H1 (cell line): ENCODE measurements around the gene ARHGEF2. TPM values are rescaled to one million over a fixed set of nuclear protein-coding genes. Genes with fewer than 3 reads are reported as not detected.

Experiments
- CTCF ChIA-PET: fragments of 300-600 bp; sonication (Branson Sonifier 250); formaldehyde crosslinking; loops from one replicate; lab custom pipeline; 2021; ENCODE audit not compliant: partially characterized antibody; lab: Charles Lee
- POLR2A ChIA-PET: fragments of 300-600 bp; sonication (Branson Sonifier 250); formaldehyde crosslinking; loops from one replicate; lab custom pipeline; 2021; ENCODE audit warnings: inconsistent platforms; ENCODE audit not compliant: partially characterized antibody; lab: Charles Lee
- DNase-seq, 2 experiments: peaks; one replicate each; pipeline versions ENCODE4 v3.0.0 to v3.0.0-alpha.2; 2010 to 2022; ENCODE audit warnings: low spot score in 2 of 2, low read depth in 1 of 2, mixed read lengths in 1 of 2
- FAIRE-seq: peaks from 2 replicates; lab custom pipeline; 2011; peaks lifted over from hg19 to GRCh38; lab: Jason Lieb, UNC
- H2AFZ ChIP-seq: 2 replicates; pipeline ENCODE4 v1.8.1; 2012; ENCODE audit warnings: low read length, inconsistent platforms
- H2AK5ac ChIP-seq: 2 replicates; pipeline ENCODE4 v1.6.1; 2013; ENCODE audit warnings: low read depth, low read length
- H2BK120ac ChIP-seq: replicated peaks from 2 replicates; pipeline ENCODE3; 2013; ENCODE audit warnings: low read depth, low read length, inconsistent platforms
- H2BK12ac ChIP-seq: 2 replicates; pipeline ENCODE4 v1.6.1; 2013; ENCODE audit warnings: low read depth, low read length
- H2BK15ac ChIP-seq: 2 replicates; pipeline ENCODE4 v1.6.1; 2013; ENCODE audit warnings: low read length
- H2BK20ac ChIP-seq: 2 replicates; pipeline ENCODE4 v1.6.1; 2013; ENCODE audit warnings: low read length
- H2BK5ac ChIP-seq: 2 replicates; pipeline ENCODE4 v1.6.1; 2013; ENCODE audit warnings: low read depth, low read length
- H3K14ac ChIP-seq: 2 replicates; pipeline ENCODE4 v1.6.1; 2013; ENCODE audit warnings: inconsistent platforms; ENCODE audit not compliant: insufficient read length
- H3K18ac ChIP-seq: 2 replicates; pipeline ENCODE4 v1.6.1; 2013; ENCODE audit warnings: low read length; ENCODE audit errors: extremely low read depth
- H3K23ac ChIP-seq: 2 replicates; pipeline ENCODE4 v1.6.1; 2013; ENCODE audit warnings: inconsistent platforms; ENCODE audit not compliant: insufficient read length
- H3K23me2 ChIP-seq: 2 replicates; pipeline ENCODE4 v1.6.1; 2013; ENCODE audit warnings: low read depth, low read length
- H3K27ac ChIP-seq: 2 replicates; pipeline ENCODE4 v1.6.1; 2011; ENCODE audit warnings: low read depth, low read length, inconsistent platforms
- H3K27me3 ChIP-seq, 4 experiments: replicated peaks in 1 of 4; 1 replicate in 1 of 4; 2 replicates in 3 of 4; pipeline versions ENCODE4 v1.6.1 to v1.8.1; 2011 to 2013; ENCODE audit warnings: low read length in 3 of 4, mild to moderate bottlenecking in 3 of 4, inconsistent platforms in 2 of 4, mixed read lengths in 2 of 4, moderate library complexity in 1 of 4; ENCODE audit not compliant: control insufficient read depth in 3 of 4, insufficient read depth in 3 of 4; ENCODE audit errors: extremely low read depth in 1 of 4
- H3K36me3 ChIP-seq, 4 experiments: 2 replicates each; pipeline versions ENCODE4 v1.6.1 to v1.8.1; 2011 to 2013; ENCODE audit warnings: mild to moderate bottlenecking in 4 of 4, low read length in 3 of 4, moderate library complexity in 2 of 4, control low read depth in 1 of 4, inconsistent platforms in 1 of 4; ENCODE audit not compliant: insufficient read depth in 4 of 4, control insufficient read depth in 2 of 4
- H3K4ac ChIP-seq: replicated peaks from 2 replicates; pipeline ENCODE3; 2013; ENCODE audit warnings: low read length, low read depth, mixed read lengths, inconsistent platforms; ENCODE audit not compliant: insufficient read length
- H3K4me1 ChIP-seq, 4 experiments: replicated peaks in 1 of 4; 1 replicate in 1 of 4; 2 replicates in 3 of 4; pipeline versions ENCODE4 v1.6.1 to v1.8.1; 2011 to 2013; ENCODE audit warnings: low read length in 3 of 4, inconsistent platforms in 2 of 4, mixed read lengths in 1 of 4; ENCODE audit not compliant: insufficient read depth in 4 of 4, control insufficient read depth in 3 of 4
- H3K4me2 ChIP-seq, 2 experiments: 2 replicates each; pipeline versions ENCODE4 v1.6.1 to v1.8.1; 2011 to 2013; ENCODE audit warnings: low read depth in 2 of 2, low read length in 2 of 2, control low read depth in 1 of 2, inconsistent platforms in 1 of 2, mild to moderate bottlenecking in 1 of 2; ENCODE audit not compliant: insufficient read depth in 1 of 2
- H3K4me3 ChIP-seq, 4 experiments: fragments of 200-600, 300-600 bp in 1 of 4; sonication (generic), shearing (Covaris generic), sonication (Bioruptor Twin) in 1 of 4; 2 replicates each; pipeline versions ENCODE4 v1.5.1 to v1.8.1; 2011 to 2016; ENCODE audit warnings: low read length in 4 of 4, low read depth in 3 of 4, control low read depth in 2 of 4, inconsistent platforms in 2 of 4, mild to moderate bottlenecking in 2 of 4, mixed read lengths in 1 of 4, moderate library complexity in 1 of 4; ENCODE audit not compliant: insufficient read depth in 2 of 4; ENCODE audit errors: extremely low read depth in 1 of 4
- H3K56ac ChIP-seq: replicated peaks from 2 replicates; pipeline ENCODE3; 2013; ENCODE audit warnings: low read depth, mild to moderate bottlenecking, mixed read lengths, low read length, inconsistent platforms; ENCODE audit not compliant: insufficient read length
- H3K79me1 ChIP-seq: 2 replicates; pipeline ENCODE4 v1.6.1; 2013; ENCODE audit warnings: low read depth, low read length, control low read depth
- H3K79me2 ChIP-seq, 2 experiments: 2 replicates each; pipeline versions ENCODE4 v1.6.1 to v1.8.1; 2012 to 2013; ENCODE audit warnings: low read length in 2 of 2, mild to moderate bottlenecking in 2 of 2, inconsistent platforms in 1 of 2; ENCODE audit not compliant: insufficient read depth in 2 of 2, control insufficient read depth in 1 of 2
- H3K9ac ChIP-seq, 4 experiments: replicated peaks in 1 of 4; 1 replicate in 1 of 4; 2 replicates in 3 of 4; pipeline versions ENCODE4 v1.6.1 to v1.8.1; 2011 to 2013; ENCODE audit warnings: low read depth in 3 of 4, low read length in 3 of 4, control low read depth in 2 of 4, mild to moderate bottlenecking in 2 of 4, moderate library complexity in 2 of 4, inconsistent platforms in 1 of 4; ENCODE audit errors: extremely low read depth in 1 of 4
- H3K9me3 ChIP-seq, 2 experiments: 2 replicates each; pipeline versions ENCODE4 v1.6.1 to v1.8.1; 2012 to 2013; ENCODE audit warnings: mild to moderate bottlenecking in 2 of 2, moderate library complexity in 2 of 2, control low read depth in 1 of 2, inconsistent platforms in 1 of 2, low read depth in 1 of 2, low read length in 1 of 2, mixed read lengths in 1 of 2; ENCODE audit not compliant: insufficient read depth in 2 of 2
- H4K20me1 ChIP-seq, 2 experiments: replicated peaks in 1 of 2; 2 replicates each; pipeline versions ENCODE3 to v1.8.1; 2011 to 2013; ENCODE audit warnings: inconsistent platforms in 2 of 2, low read length in 2 of 2, mild to moderate bottlenecking in 1 of 2; ENCODE audit not compliant: insufficient read depth in 2 of 2, control insufficient read depth in 1 of 2
- H4K5ac ChIP-seq: 2 replicates; pipeline ENCODE4 v1.6.1; 2013; ENCODE audit warnings: low read length, low read depth, mixed read lengths, inconsistent platforms; ENCODE audit not compliant: insufficient read length
- H4K8ac ChIP-seq: 2 replicates; pipeline ENCODE4 v1.8.0; 2013; ENCODE audit warnings: mild to moderate bottlenecking, moderate library complexity, low read length, inconsistent platforms; ENCODE audit not compliant: insufficient read depth; ENCODE audit errors: extremely low read depth
- H4K91ac ChIP-seq: replicated peaks from 2 replicates; pipeline ENCODE3; 2013; ENCODE audit warnings: low read length, mixed read lengths, inconsistent platforms; ENCODE audit not compliant: insufficient read length
- BACH1 ChIP-seq: IDR thresholded peaks from 2 replicates; pipeline ENCODE4 v1.6.1; 2012; ENCODE audit warnings: low read length, improper control_type of control experiment
- BCL11A ChIP-seq, 2 experiments: IDR thresholded peaks; one replicate each; pipeline ENCODE4 v1.6.1; 2011; ENCODE audit warnings: low read depth in 2 of 2, low read length in 2 of 2, mild to moderate bottlenecking in 2 of 2
- BRCA1 ChIP-seq: IDR thresholded peaks from 2 replicates; pipeline ENCODE4 v1.6.1; 2012; ENCODE audit warnings: low read depth, low read length, improper control_type of control experiment
- CREB1 ChIP-seq: IDR thresholded peaks from 2 replicates; pipeline ENCODE4 v1.6.1; 2012; ENCODE audit warnings: inconsistent platforms
- EGR1 ChIP-seq: IDR thresholded peaks from 2 replicates; pipeline ENCODE4 v1.6.1; 2011; ENCODE audit warnings: low read depth, low read length, borderline replicate concordance
- POLR2A ChIP-seq, 2 experiments: IDR thresholded peaks; 1 replicate in 1 of 2; 2 replicates in 1 of 2; pipeline ENCODE4 v1.6.1; 2011; ENCODE audit warnings: low read depth in 2 of 2, low read length in 2 of 2, mild to moderate bottlenecking in 2 of 2; ENCODE audit errors: control extremely low read depth in 1 of 2
- POLR2AphosphoS5 ChIP-seq: IDR thresholded peaks from 2 replicates; pipeline ENCODE4 v1.6.1; 2011; ENCODE audit warnings: low read depth, low read length
- RAD21 ChIP-seq, 2 experiments: IDR thresholded peaks in 1 of 2; conservative IDR thresholded peaks in 1 of 2; 2 replicates each; pipeline ENCODE4 v1.6.1; 2011; ENCODE audit warnings: low read depth in 2 of 2, low read length in 2 of 2, improper control_type of control experiment in 1 of 2, inconsistent platforms in 1 of 2, mild to moderate bottlenecking in 1 of 2, moderate library complexity in 1 of 2
- RFX5 ChIP-seq: IDR thresholded peaks from 2 replicates; pipeline ENCODE4 v1.6.1; 2011; ENCODE audit warnings: low read depth, low read length, improper control_type of control experiment, borderline replicate concordance
- RXRA ChIP-seq: IDR thresholded peaks from 2 replicates; pipeline ENCODE4 v1.6.1; 2011; ENCODE audit warnings: low read depth, mild to moderate bottlenecking, low read length, moderate library complexity; ENCODE audit not compliant: insufficient read depth
- SIN3A ChIP-seq, 2 experiments: IDR thresholded peaks in 1 of 2; conservative IDR thresholded peaks in 1 of 2; 2 replicates each; pipeline ENCODE4 v1.6.1; 2011 to 2012; ENCODE audit warnings: low read length in 2 of 2, improper control_type of control experiment in 1 of 2, low read depth in 1 of 2, mild to moderate bottlenecking in 1 of 2
- SP2 ChIP-seq: IDR thresholded peaks from 2 replicates; pipeline ENCODE4 v1.6.1; 2012; ENCODE audit warnings: mild to moderate bottlenecking, low read length, inconsistent platforms
- SUZ12 ChIP-seq: fragments of 200-600 bp; sonication (generic); IDR thresholded peaks from 2 replicates; pipeline ENCODE4 v1.6.1; 2012; ENCODE audit warnings: mild to moderate bottlenecking, inconsistent platforms, low read length, moderate library complexity, mixed read lengths
- TAF1 ChIP-seq: IDR thresholded peaks from 2 replicates; pipeline ENCODE4 v1.6.1; 2011; ENCODE audit warnings: mild to moderate bottlenecking, low read depth, low read length
- ZNF274 ChIP-seq: IDR thresholded peaks from 2 replicates; pipeline ENCODE4 v1.7.0; 2012; ENCODE audit warnings: low read length, borderline replicate concordance; ENCODE audit errors: extremely low read depth
- WGBS, 2 experiments: shearing (Covaris generic) in 1 of 2; methylation state at CpG; one replicate each; pipeline versions ENCODE4 v1.1.6 to v1.1.7; 2013 to 2015; ENCODE audit warnings: low lambda C conversion rate in 2 of 2, mixed read lengths in 2 of 2, inconsistent platforms in 1 of 2, low coverage in 1 of 2, missing lambda C conversion rate in 1 of 2; ENCODE audit not compliant: insufficient replicate concordance in 2 of 2, insufficient coverage in 1 of 2, insufficient read length in 1 of 2; ENCODE audit errors: extremely low coverage in 1 of 2, missing lambda C conversion rate in 1 of 2; 5-methylcytosine and 5-hydroxymethylcytosine counted together
- polyA plus RNA-seq, 7 experiments: library from polyadenylated mRNA; depleted of rRNA in 3 of 7; stranded (reverse) in 5 of 7; unstranded in 2 of 7; fragments of >200 nt in 5 of 7; fragments of 200-250 nt in 2 of 7; gene quantifications; 1 replicate in 5 of 7; 2 replicates in 1 of 7; 4 replicates in 1 of 7; pipeline versions ENCODE4 v1.2.1 to v1.2.3, GENCODE V29; 2011 to 2013; ENCODE audit warnings: missing spikeins in 2 of 7, mixed read lengths in 2 of 7
- total RNA-seq: library from RNA; stranded (reverse); fragmentation: NEBNext Ultra II Directional; extraction: Animal tissue kit (Norgen Biotek cat#: 25700); gene quantifications from 2 replicates; pipeline ENCODE4 v1.2.1, GENCODE V29; 2021

The ARHGEF2 gene
- total and polyA plus RNA-seq, 2 of the 8 experiments (the other 6 are each of a cell fraction or from before 2014, with no cell fraction given): 42.7 to 80.5 TPM

GRCh38 chr1:155982106-155982505, 3.8 kb upstream of the ARHGEF2 start:
- DNase-seq: no peak
- peaks cover 4% of the 10 kb centered on the region for H3K79me1 ChIP-seq
- no peak overlapping the region for H3K9ac ChIP-seq
- H3K27me3 ChIP-seq: no peaks in the 10 kb centered on the region
- no peak overlapping the region for H4K8ac ChIP-seq
- peaks cover 0 to under 1% of the 10 kb centered on the region in 2 experiments for H4K20me1 ChIP-seq
- no peak overlapping the region for H4K5ac ChIP-seq
- H2BK5ac ChIP-seq: no peak overlapping the region
- peaks cover 13% of the 10 kb centered on the region for H3K23me2 ChIP-seq
- H3K23ac ChIP-seq: no peak overlapping the region
- H3K18ac ChIP-seq: no peak overlapping the region
- POLR2A ChIA-PET: interaction anchor here (0.9 to 19.2 kb wide), 9 partner anchors 10 to 138 kb away, joined by 3 to 282 read pairs (median 4); partner anchors contain the start of genes ARHGEF2, MEX3A, RAB25 and UBQLN4
- H3K4me3 ChIP-seq: no peak overlapping the region
- no peaks in the 10 kb centered on the region for H3K9me3 ChIP-seq
- no peak for FAIRE-seq
- H2AK5ac ChIP-seq: no peak overlapping the region; the same call in 1 of the 2 replicates
- peaks cover 25 to 39% (median 27%) of the 10 kb centered on the region in 4 experiments for H3K4me1 ChIP-seq
- H2BK15ac ChIP-seq: no peak overlapping the region
- peak overlapping the region in 1 of 2 experiments; percentile 42; a peak in 1 of 4 replicates for H3K4me2 ChIP-seq
- no peak overlapping the region for H2BK20ac ChIP-seq
- no peak overlapping the region for H2BK120ac ChIP-seq
- CTCF ChIA-PET: interaction anchor here (0.8 to 9.6 kb wide), 7 partner anchors 8 to 85 kb away, joined by 3 to 126 read pairs (median 16); partner anchors contain the start of gene SSR2
- no peak overlapping the region for H3K14ac ChIP-seq
- no peaks in the 10 kb centered on the region for H3K36me3 ChIP-seq
- no peak overlapping the region for H3K27ac ChIP-seq
- H3K79me2 ChIP-seq: peaks cover 4 to 8% of the 10 kb centered on the region in 2 experiments
- WGBS, 2 experiments: 87% methylated on average over 7 of the region's 7 CpGs; no CpG with 5 or more reads in 1 of the 2 experiments
- no peak overlapping the region for H4K91ac ChIP-seq
- no peak overlapping the region; the same call in 1 of the 2 replicates for H2BK12ac ChIP-seq
- H3K4ac ChIP-seq: no peak overlapping the region
- no peak overlapping the region for H3K56ac ChIP-seq
- H2AFZ ChIP-seq: no peak overlapping the region
- no peak for TF ChIP-seq SP2
- no peak for TF ChIP-seq BCL11A (IDR thresholded peaks at IDR 0.05; ENCODE audit: low read depth in 2 of 2, low read length in 2 of 2)
- TF ChIP-seq TAF1: no peak
- TF ChIP-seq SUZ12: no peak
- TF ChIP-seq RXRA: no peak
- no peak for TF ChIP-seq SIN3A (conservative IDR thresholded peaks at IDR 0.05 in 1 of 2, IDR thresholded peaks at IDR 0.05 in 1 of 2; ENCODE audit: low read depth in 1 of 2, low read length in 2 of 2)
- TF ChIP-seq RAD21 (IDR thresholded peaks at IDR 0.05 in 1 of 2, conservative IDR thresholded peaks at IDR 0.05 in 1 of 2; ENCODE audit: low read depth in 2 of 2, low read length in 2 of 2): no peak
- TF ChIP-seq CREB1: no peak
- TF ChIP-seq RFX5: no peak
- no peak for TF ChIP-seq POLR2AphosphoS5
- TF ChIP-seq ZNF274: no peak
- TF ChIP-seq EGR1: no peak
- TF ChIP-seq BRCA1: no peak
- no peak for TF ChIP-seq POLR2A (IDR thresholded peaks at IDR 0.05; ENCODE audit: control extremely low read depth in 1 of 2, low read depth in 2 of 2, low read length in 2 of 2)
- no peak for TF ChIP-seq BACH1
